Measurements from ENCODE around the gene PIK3AP1. TPM values are rescaled to one million over a fixed set of nuclear protein-coding genes. Genes with fewer than 3 reads are reported as not detected.

PIK3AP1 gene
- total and polyA plus RNA-seq, 2 of the 13 experiments (the other 11 are each of a cell fraction or from before 2014, with no cell fraction given): 3.6 to 13.8 TPM

- Histone ChIP-seq H3K4me2 (ENCODE audit: low read depth, low read length) (no peak overlapping the region), H3K79me2 (ENCODE audit: insufficient read depth, low read length) (no peaks in the 10 kb centered on the region), H3K4me3 (replicated peaks in 1 of 3; ENCODE audit: insufficient read depth in 1 of 3, low read depth in 2 of 3, low read length in 3 of 3) (no peak overlapping the region), H3K27ac (ENCODE audit: extremely low read length, insufficient read depth, low read length) (no peak overlapping the region), H2AFZ (ENCODE audit: low read length) (no peak overlapping the region), H3K4me1 (ENCODE audit: insufficient read depth, low read length) (no peaks in the 10 kb centered on the region), H3K9me3 (ENCODE audit: low read length) (no peaks in the 10 kb centered on the region), H3K9ac (ENCODE audit: insufficient read depth, low read depth, low read length) (no peak overlapping the region), H3K27me3 (ENCODE audit: control insufficient read depth in 1 of 2, insufficient read depth in 2 of 2, low read length in 2 of 2) (no peaks in the 10 kb centered on the region), H4K20me1 (ENCODE audit: insufficient read depth, low read length) (no peaks in the 10 kb centered on the region), H3K36me3 (replicated peaks in 1 of 2; ENCODE audit: control insufficient read depth in 1 of 2, insufficient read depth in 2 of 2, low read length in 2 of 2) (no peaks in the 10 kb centered on the region)
- 26% methylated on average over 4 of the region's 4 CpGs for WGBS (ENCODE audit: low lambda C conversion rate)
- ChIA-PET CTCF (ENCODE audit: low intra/inter-chr PET ratio, low total read pairs) (interaction anchor here (2.8 kb wide), 1 partner anchor 66 kb away, joined by 48 read pairs; the partner anchor contains the start of gene LCOR), POLR2A (no interaction called here)
- DNase-seq (ENCODE audit: low spot score) (no peak), FAIRE-seq (no peak), ATAC-seq (no peak)
- in situ Hi-C loops (cut with HindIII; ENCODE audit: extremely low pct_ligation_motif_present, low pct_unique_long_range_greater_than_20kb): loop anchor here (5.0 kb wide), 1 partner anchor 63 kb away; no protein-coding TSS in a partner anchor
- no TSS peak for BruUV-seq (replicated peaks)
- intact Hi-C loops (cut with micrococcal nuclease; ENCODE audit: unreplicated experiment): loop anchor here (1.0 to 2.0 kb wide), 2 partner anchors 66 to 260 kb away; no protein-coding TSS in a partner anchor
- TF ChIP-seq ATF4 (CRISPR knock-in tag; IDR thresholded peaks at IDR 0.05) (no peak), ZNF687 (CRISPR knock-in tag; IDR thresholded peaks at IDR 0.05) (no peak), ZFP37 (CRISPR knock-in tag; IDR thresholded peaks at IDR 0.05; ENCODE audit: borderline replicate concordance) (no peak), MEIS2 (CRISPR knock-in tag; IDR thresholded peaks at IDR 0.05) (no peak), CSRNP2 (CRISPR knock-in tag; conservative IDR thresholded peaks at IDR 0.05; ENCODE audit: low read depth) (no peak), HMG20B (CRISPR knock-in tag; conservative IDR thresholded peaks at IDR 0.05) (no peak), MIER2 (CRISPR knock-in tag; IDR thresholded peaks at IDR 0.05) (no peak), ZBTB8A (CRISPR knock-in tag; IDR thresholded peaks at IDR 0.05; ENCODE audit: borderline replicate concordance, low read depth) (no peak), ZNF557 (CRISPR knock-in tag; IDR thresholded peaks at IDR 0.05) (no peak)
These were observed 44.2 kb upstream of the PIK3AP1 start for GRCh38 chr10:96764425-96765060.
